SK-N-SH (cell line): Measurements from ENCODE around the gene NTM. TPM values are rescaled to one million over a fixed set of nuclear protein-coding genes. Genes with fewer than 3 reads are reported as not detected.

Experiments
- CTCF ChIA-PET: fragments of 300-600, 350-600 bp; formaldehyde crosslinking; extraction: SDS; loops from one replicate; lab custom pipeline; 2021; lab: Yijun Ruan, JAX
- POLR2A ChIA-PET: fragments of 350-600 bp; sonication (Branson Sonifier 250); formaldehyde crosslinking; extraction: SDS; loops from one replicate; lab custom pipeline; 2020; ENCODE audit warnings: antibody characterized with exemption, inconsistent platforms; lab: Yijun Ruan, JAX
- DNase-seq: peaks from one replicate; pipeline ENCODE4 v3.0.0; 2012
- H2AFZ ChIP-seq: fragments of 200-600 bp; sonication (generic); 2 replicates; pipeline ENCODE4 v1.8.1; 2016; ENCODE audit warnings: antibody characterized with exemption, mild to moderate bottlenecking, low read depth
- H3F3A ChIP-seq: fragments of 200-600 bp; sonication (generic); replicated peaks from 2 replicates; pipeline ENCODE3; 2016; ENCODE audit warnings: antibody characterized with exemption, mild to moderate bottlenecking; ENCODE audit not compliant: insufficient read depth
- H3K27ac ChIP-seq, 2 experiments: fragments of 200-500 bp in 1 of 2; fragments of 200-600 bp in 1 of 2; sonication (Bioruptor generic) in 1 of 2; sonication (generic), shearing (Covaris generic) in 1 of 2; 2 replicates each; pipeline versions ENCODE4 v1.5.1 to v1.6.1; 2014 to 2016; ENCODE audit warnings: low read depth in 2 of 2, inconsistent platforms in 1 of 2, low read length in 1 of 2, mild to moderate bottlenecking in 1 of 2, mixed read lengths in 1 of 2
- H3K27me3 ChIP-seq: fragments of 200-600 bp; sonication (generic), shearing (Covaris generic); 2 replicates; pipeline ENCODE4 v1.6.1; 2016; ENCODE audit warnings: mixed run types; ENCODE audit not compliant: insufficient read depth
- H3K36me3 ChIP-seq, 2 experiments: fragments of 200-500 bp in 1 of 2; fragments of 200-600 bp in 1 of 2; sonication (Bioruptor generic) in 1 of 2; sonication (generic) in 1 of 2; replicated peaks in 1 of 2; 2 replicates each; pipeline versions ENCODE3 to v1.5.1; 2014 to 2016; ENCODE audit warnings: low read length in 1 of 2, mild to moderate bottlenecking in 1 of 2; ENCODE audit not compliant: insufficient read depth in 2 of 2, control insufficient read depth in 1 of 2
- H3K4me1 ChIP-seq, 2 experiments: fragments of 200-500 bp in 1 of 2; fragments of 200-600 bp in 1 of 2; sonication (Bioruptor generic) in 1 of 2; sonication (generic), shearing (Covaris generic) in 1 of 2; 2 replicates each; pipeline versions ENCODE4 v1.5.1 to v1.6.1; 2014 to 2016; ENCODE audit warnings: low read depth in 1 of 2, low read length in 1 of 2, mixed run types in 1 of 2; ENCODE audit not compliant: insufficient read depth in 2 of 2, control insufficient read depth in 1 of 2
- H3K4me2 ChIP-seq: fragments of 200-600 bp; sonication (generic), shearing (Covaris generic); 2 replicates; pipeline ENCODE4 v1.6.1; 2017; ENCODE audit warnings: mixed run types
- H3K4me3 ChIP-seq, 2 experiments: fragments of 200-500 bp in 1 of 2; fragments of 200-600 bp in 1 of 2; sonication (Bioruptor generic) in 1 of 2; sonication (generic), shearing (Covaris generic) in 1 of 2; 2 replicates each; pipeline versions ENCODE4 v1.5.1 to v1.8.1; 2014 to 2016; ENCODE audit warnings: low read depth in 2 of 2, inconsistent platforms in 1 of 2, low read length in 1 of 2, mild to moderate bottlenecking in 1 of 2, mixed read lengths in 1 of 2, moderate library complexity in 1 of 2
- H3K79me2 ChIP-seq: fragments of 200-600 bp; sonication (generic); 2 replicates; pipeline ENCODE4 v1.8.1; 2017; ENCODE audit warnings: mild to moderate bottlenecking; ENCODE audit not compliant: insufficient read depth
- H3K9ac ChIP-seq: fragments of 200-600 bp; sonication (generic); 2 replicates; pipeline ENCODE4 v1.6.1; 2017; ENCODE audit warnings: mixed run types
- H3K9me2 ChIP-seq: fragments of 200-600 bp; sonication (generic); 2 replicates; pipeline ENCODE4 v1.6.1; 2017; ENCODE audit warnings: mixed run types
- H3K9me3 ChIP-seq: fragments of 200-600 bp; sonication (generic); 2 replicates; pipeline ENCODE4 v1.6.1; 2017; ENCODE audit warnings: mixed run types, mild to moderate bottlenecking, moderate library complexity
- H4K20me1 ChIP-seq: fragments of 200-600 bp; sonication (generic); 2 replicates; pipeline ENCODE4 v1.6.1; 2017; ENCODE audit warnings: mild to moderate bottlenecking, mixed run types; ENCODE audit not compliant: insufficient read depth
- CHD2 ChIP-seq: fragments of 150-350 bp; IDR thresholded peaks from 2 replicates; pipeline ENCODE4 v1.6.1; 2018; ENCODE audit warnings: low read length; ENCODE audit not compliant: partially characterized antibody
- ELF1 ChIP-seq: IDR thresholded peaks from 2 replicates; pipeline ENCODE4 v1.4.0; 2012
- EZH2phosphoT487 ChIP-seq: fragments of 200-600 bp; sonication (generic); IDR thresholded peaks from 2 replicates; pipeline ENCODE4 v1.6.1; 2017; ENCODE audit warnings: low read depth, mixed run types, mild to moderate bottlenecking, antibody characterized with exemption, moderate library complexity, borderline replicate concordance
- FOSL2 ChIP-seq: IDR thresholded peaks from 2 replicates; pipeline ENCODE4 v1.4.0; 2012; ENCODE audit warnings: low read depth, mild to moderate bottlenecking, moderate library complexity, borderline replicate concordance
- FOXJ3 ChIP-seq: sonication (generic); formaldehyde crosslinking; IDR thresholded peaks from 2 replicates; pipeline ENCODE4 v1.5.1; 2020; ENCODE audit warnings: mild to moderate bottlenecking, missing genetic modification reagents
- FOXM1 ChIP-seq: IDR thresholded peaks from 2 replicates; pipeline ENCODE4 v1.4.0; 2012; ENCODE audit warnings: low read depth, mild to moderate bottlenecking
- GABPA ChIP-seq: IDR thresholded peaks from 2 replicates; pipeline ENCODE4 v1.4.0; 2012; ENCODE audit warnings: low read depth, mild to moderate bottlenecking
- GATA2 ChIP-seq: sonication (generic); formaldehyde crosslinking; IDR thresholded peaks from 2 replicates; pipeline ENCODE4 v1.5.0; 2020; ENCODE audit warnings: mild to moderate bottlenecking, missing genetic modification reagents
- IRF3 ChIP-seq: fragments of 150-350 bp; IDR thresholded peaks from 2 replicates; pipeline ENCODE4 v1.6.1; 2016; ENCODE audit warnings: mild to moderate bottlenecking, low read depth, low read length
- JUND ChIP-seq: IDR thresholded peaks from 2 replicates; pipeline ENCODE4 v1.4.0; 2012
- MAX ChIP-seq: IDR thresholded peaks from 2 replicates; pipeline ENCODE4 v1.4.0; 2012; ENCODE audit warnings: low read depth
- MEF2A ChIP-seq: IDR thresholded peaks from 2 replicates; pipeline ENCODE4 v1.4.0; 2012; ENCODE audit warnings: low read depth, borderline replicate concordance
- MXI1 ChIP-seq: IDR thresholded peaks from 2 replicates; pipeline ENCODE4 v1.6.1; 2012; ENCODE audit warnings: mild to moderate bottlenecking, low read depth, low read length, improper control_type of control experiment
- NRF1 ChIP-seq: IDR thresholded peaks from 2 replicates; pipeline ENCODE4 v1.6.1; 2012; ENCODE audit warnings: low read depth, mild to moderate bottlenecking, low read length
- POLR2AphosphoS5 ChIP-seq: IDR thresholded peaks from 2 replicates; pipeline ENCODE4 v1.6.1; 2012; ENCODE audit warnings: low read depth, low read length
- RAD21 ChIP-seq: IDR thresholded peaks from 2 replicates; pipeline ENCODE4 v1.6.1; 2012; ENCODE audit warnings: mild to moderate bottlenecking, low read length
- SIN3A ChIP-seq: IDR thresholded peaks from 2 replicates; pipeline ENCODE4 v1.6.1; 2012; ENCODE audit warnings: low read depth, mild to moderate bottlenecking, low read length, moderate library complexity, borderline replicate concordance
- SMC3 ChIP-seq: IDR thresholded peaks from 2 replicates; pipeline ENCODE4 v1.6.1; 2012; ENCODE audit warnings: low read depth, low read length, improper control_type of control experiment
- TAF1 ChIP-seq: IDR thresholded peaks from 2 replicates; pipeline ENCODE4 v1.6.1; 2012; ENCODE audit warnings: low read depth, mild to moderate bottlenecking, low read length, moderate library complexity, borderline replicate concordance
- YY1 ChIP-seq: IDR thresholded peaks from 2 replicates; pipeline ENCODE4 v1.4.0; 2012; ENCODE audit warnings: low read depth, mild to moderate bottlenecking
- WGBS: methylation state at CpG from one replicate; pipeline ENCODE4 v1.1.6; 2017; ENCODE audit warnings: low lambda C conversion rate; 5-methylcytosine and 5-hydroxymethylcytosine counted together
- polyA plus RNA-seq, 3 experiments: library from polyadenylated mRNA; depleted of rRNA; stranded (reverse); fragments of >200 nt; gene quantifications; 2 replicates each; pipeline ENCODE4 v1.2.3, GENCODE V29; 2012
- TF ChIP-seq, protein P1 (sequence below): fragments of 150-350 bp; IDR thresholded peaks from 2 replicates; pipeline ENCODE4 v1.6.1; 2017; ENCODE audit warnings: antibody characterized with exemption, low read length, low read depth, borderline replicate concordance

The NTM gene
- polyA plus RNA-seq, 1 of the 3 experiments (the other 2 are of a cell fraction) = 20.0 TPM

DNA sequence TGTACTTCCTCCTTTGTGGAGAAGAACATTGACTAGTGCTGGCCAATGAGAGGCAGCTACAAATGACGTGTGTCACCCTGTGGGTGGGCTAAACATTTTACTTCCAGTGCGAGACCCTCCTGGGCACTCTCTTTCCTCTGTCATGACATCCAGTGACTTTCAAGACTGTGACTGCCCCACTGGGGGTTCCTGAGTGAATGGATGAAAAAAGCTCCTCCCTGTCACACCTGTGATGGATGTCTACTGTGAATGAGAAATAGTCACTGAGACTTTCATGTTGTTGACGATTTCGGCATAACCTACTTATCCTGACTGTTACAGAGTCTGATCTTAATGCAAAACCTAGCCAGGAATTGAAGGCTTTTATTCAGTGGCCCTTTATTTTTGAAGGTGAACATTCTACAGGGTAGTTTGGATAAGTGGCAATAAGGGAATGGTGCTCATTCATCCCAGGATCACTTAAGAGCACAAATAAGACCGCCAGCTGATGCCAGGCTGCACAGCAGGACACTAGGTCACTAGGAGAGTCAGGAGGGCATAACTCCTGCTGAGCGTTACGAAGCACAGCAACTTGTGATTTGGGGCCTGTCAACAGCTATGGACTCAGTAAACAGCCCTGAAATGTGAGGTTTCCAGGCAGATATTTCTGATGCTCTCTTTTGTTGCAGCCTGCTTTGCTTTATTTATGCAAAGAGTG is 636.6 kb downstream of the NTM start:
- Histone ChIP-seq H4K20me1 (no peaks in the 10 kb centered on the region), H3K9ac (no peak overlapping the region), H3K36me3 (no peaks in the 10 kb centered on the region), H2AFZ (no peak overlapping the region), H3K27ac (no peak overlapping the region), H3K9me3 (no peaks in the 10 kb centered on the region), H3F3A (no peaks in the 10 kb centered on the region), H3K4me2 (no peak overlapping the region), H3K4me3 (no peak overlapping the region), H3K27me3 (no peaks in the 10 kb centered on the region), H3K9me2 (no peaks in the 10 kb centered on the region), H3K4me1 (peaks cover 0 to 6% of the 10 kb centered on the region in 2 experiments; a peak in 2 of 4 replicates), H3K79me2 (no peaks in the 10 kb centered on the region)
- no peak for DNase-seq
- ChIA-PET POLR2A (no interaction called here), CTCF (no interaction called here)
- TF ChIP-seq GATA2 (CRISPR knock-in tag) (no peak), CHD2 (no peak), TAF1 (no peak), SIN3A (no peak), FOXJ3 (CRISPR knock-in tag) (no peak), MEF2A (no peak), YY1 (no peak)
- TF ChIP-seq, protein P1, sequence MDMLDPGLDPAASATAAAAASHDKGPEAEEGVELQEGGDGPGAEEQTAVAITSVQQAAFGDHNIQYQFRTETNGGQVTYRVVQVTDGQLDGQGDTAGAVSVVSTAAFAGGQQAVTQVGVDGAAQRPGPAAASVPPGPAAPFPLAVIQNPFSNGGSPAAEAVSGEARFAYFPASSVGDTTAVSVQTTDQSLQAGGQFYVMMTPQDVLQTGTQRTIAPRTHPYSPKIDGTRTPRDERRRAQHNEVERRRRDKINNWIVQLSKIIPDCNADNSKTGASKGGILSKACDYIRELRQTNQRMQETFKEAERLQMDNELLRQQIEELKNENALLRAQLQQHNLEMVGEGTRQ = no peak
- WGBS = 95% methylated on average over 7 of the region's 7 CpGs

GRCh38 chr11:132008226-132008625 is 637.8 kb downstream of the NTM start:
- ChIA-PET CTCF (no interaction called here), POLR2A (no interaction called here)
- Histone ChIP-seq H2AFZ (no peak overlapping the region), H3K4me2 (no peak overlapping the region), H3K27ac (no peak overlapping the region), H3K36me3 (no peaks in the 10 kb centered on the region), H4K20me1 (no peaks in the 10 kb centered on the region), H3K9me2 (no peaks in the 10 kb centered on the region), H3K9me3 (no peaks in the 10 kb centered on the region), H3K27me3 (no peaks in the 10 kb centered on the region), H3K9ac (no peak overlapping the region), H3K79me2 (no peaks in the 10 kb centered on the region), H3K4me1 (peaks cover 0 to 6% of the 10 kb centered on the region in 2 experiments; a peak in 2 of 4 replicates), H3F3A (no peaks in the 10 kb centered on the region), H3K4me3 (no peak overlapping the region)
- 83% methylated on average over 1 of the region's 1 CpG for WGBS
- no peak for DNase-seq
- no peak for TF ChIP-seq MAX

GRCh38 chr11:132008872-132009271 is 638.5 kb downstream of the NTM start:
- DNase-seq = no peak
- WGBS = 35% methylated on average over 4 of the region's 4 CpGs
- ChIA-PET CTCF (interaction anchor here (1.0 kb wide), 1 partner anchor 141 kb away, joined by 3 read pairs; no protein-coding TSS in a partner anchor), POLR2A (no interaction called here)
- Histone ChIP-seq H3K9me2 (no peaks in the 10 kb centered on the region), H3F3A (no peaks in the 10 kb centered on the region), H3K4me3 (no peak overlapping the region), H3K9ac (no peak overlapping the region), H3K36me3 (no peaks in the 10 kb centered on the region), H3K9me3 (no peaks in the 10 kb centered on the region), H3K79me2 (no peaks in the 10 kb centered on the region), H3K4me1 (peaks cover 0 to 6% of the 10 kb centered on the region in 2 experiments; a peak in 2 of 4 replicates), H3K4me2 (no peak overlapping the region), H3K27me3 (no peaks in the 10 kb centered on the region), H4K20me1 (no peaks in the 10 kb centered on the region), H2AFZ (no peak overlapping the region), H3K27ac (no peak overlapping the region)
- TF ChIP-seq JUND (no peak), ELF1 (no peak), RAD21 (no peak), SMC3 (no peak), TAF1 (no peak), MAX (no peak), MXI1 (no peak), FOSL2 (no peak), FOXJ3 (CRISPR knock-in tag) (no peak), GABPA (no peak), FOXM1 (no peak), MEF2A (no peak), NRF1 (no peak), CHD2 (no peak), POLR2AphosphoS5 (no peak), EZH2phosphoT487 (no peak), IRF3 (no peak)
